Mesothelial cell of epicardium (in vitro differentiated cells): ENCODE measurements around the gene DCAF12L1. TPM values are rescaled to one million over a fixed set of nuclear protein-coding genes. Genes with fewer than 3 reads are reported as not detected.
A peak's percentile ranks its signal among the peaks of the same experiment; 100 is the strongest.

Experiments
- DNase-seq, 2 experiments: peaks; one replicate each; pipeline ENCODE4 v3.0.0; 2021; ENCODE audit warnings: low spot score in 2 of 2; ENCODE audit not compliant: unreplicated experiment in 2 of 2
- H3K27ac Mint-ChIP-seq: 2 replicates; pipeline ENCODE4 v1.8.0; 2021; ENCODE audit warnings: mixed read lengths
- H3K27me3 Mint-ChIP-seq: 2 replicates; pipeline ENCODE4 v1.8.0; 2021; ENCODE audit warnings: low read depth, mixed read lengths
- H3K36me3 Mint-ChIP-seq: 2 replicates; pipeline ENCODE4 v1.8.0; 2021; ENCODE audit warnings: mixed read lengths
- H3K4me1 Mint-ChIP-seq: 2 replicates; pipeline ENCODE4 v1.8.0; 2021; ENCODE audit warnings: mixed read lengths
- H3K4me3 Mint-ChIP-seq: 2 replicates; pipeline ENCODE4 v1.8.0; 2021; ENCODE audit warnings: mild to moderate bottlenecking, moderate library complexity, mixed read lengths
- H3K9me3 Mint-ChIP-seq: 2 replicates; pipeline ENCODE4 v1.8.0; 2021; ENCODE audit warnings: mixed read lengths
- total RNA-seq: library from RNA; stranded (reverse); gene quantifications from 3 replicates; pipeline ENCODE4 v1.2.1, GENCODE V29; 2021
- TF ChIP-seq, protein P1 (sequence below): fragments of 200-600 bp; sonication (generic); IDR thresholded peaks from one replicate; pipeline ENCODE4 v1.5.0; 2021; ENCODE audit warnings: antibody characterized with exemption; ENCODE audit not compliant: unreplicated experiment

The DCAF12L1 gene
- 0.07 to 0.22 TPM (median 0.11 TPM) in 3 replicates for total RNA-seq

DNA sequence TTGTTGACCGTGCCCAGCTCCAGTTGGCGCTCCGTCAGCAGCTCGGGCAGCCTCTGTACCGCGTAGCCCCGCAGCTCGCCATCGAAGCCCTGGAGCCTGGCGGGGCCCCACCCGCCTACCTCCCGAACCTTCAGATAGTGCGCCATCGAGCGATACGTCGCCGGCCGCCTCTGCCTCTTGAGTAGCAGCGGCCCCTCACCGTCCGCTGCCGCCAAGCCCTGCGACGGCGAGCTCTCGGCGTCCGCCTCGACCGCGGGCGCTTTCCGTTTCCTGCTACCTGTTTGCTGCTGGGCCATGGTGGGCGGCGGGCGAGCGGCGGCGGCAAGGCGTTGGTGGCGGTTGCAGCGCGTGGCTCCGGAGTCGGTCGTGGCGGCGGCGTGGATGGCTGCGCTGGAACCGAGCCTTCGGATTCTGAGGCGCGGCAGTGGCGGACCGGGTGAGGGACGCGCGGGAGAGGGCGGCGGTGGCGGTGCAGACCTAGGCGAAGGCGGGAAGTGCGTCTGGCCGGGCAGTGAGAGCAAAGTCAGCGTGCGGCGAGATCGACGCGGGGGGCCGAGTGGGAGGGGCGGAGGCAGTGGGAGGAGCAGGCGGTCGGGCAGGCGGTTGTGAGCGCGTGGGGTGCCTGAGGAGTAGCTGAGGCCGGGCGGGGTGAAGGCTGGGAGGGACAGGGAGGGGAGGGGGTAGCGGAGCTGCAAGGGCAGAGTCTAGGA is at the start of gene DCAF12L1:
Gene DCAF12L1, minus strand, starts transcription at position 502 of the 710 bp plus-strand sequence. Its CDS starts 206 bp downstream, at position 296.
- peaks cover 53% of the 10 kb centered on the region for H3K27me3 Mint-ChIP-seq
- H3K4me3 Mint-ChIP-seq: peak within 1 kb of the TSS; percentile 56
- H3K9me3 Mint-ChIP-seq: peaks cover 27% of the 10 kb centered on the region
- H3K36me3 Mint-ChIP-seq: peaks cover 2% of the 10 kb centered on the region
- DNase-seq: peak in 1 of 2 experiments; percentile 43
- TF ChIP-seq, protein P1, sequence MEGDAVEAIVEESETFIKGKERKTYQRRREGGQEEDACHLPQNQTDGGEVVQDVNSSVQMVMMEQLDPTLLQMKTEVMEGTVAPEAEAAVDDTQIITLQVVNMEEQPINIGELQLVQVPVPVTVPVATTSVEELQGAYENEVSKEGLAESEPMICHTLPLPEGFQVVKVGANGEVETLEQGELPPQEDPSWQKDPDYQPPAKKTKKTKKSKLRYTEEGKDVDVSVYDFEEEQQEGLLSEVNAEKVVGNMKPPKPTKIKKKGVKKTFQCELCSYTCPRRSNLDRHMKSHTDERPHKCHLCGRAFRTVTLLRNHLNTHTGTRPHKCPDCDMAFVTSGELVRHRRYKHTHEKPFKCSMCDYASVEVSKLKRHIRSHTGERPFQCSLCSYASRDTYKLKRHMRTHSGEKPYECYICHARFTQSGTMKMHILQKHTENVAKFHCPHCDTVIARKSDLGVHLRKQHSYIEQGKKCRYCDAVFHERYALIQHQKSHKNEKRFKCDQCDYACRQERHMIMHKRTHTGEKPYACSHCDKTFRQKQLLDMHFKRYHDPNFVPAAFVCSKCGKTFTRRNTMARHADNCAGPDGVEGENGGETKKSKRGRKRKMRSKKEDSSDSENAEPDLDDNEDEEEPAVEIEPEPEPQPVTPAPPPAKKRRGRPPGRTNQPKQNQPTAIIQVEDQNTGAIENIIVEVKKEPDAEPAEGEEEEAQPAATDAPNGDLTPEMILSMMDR: no peak
- no peak within 1 kb of the TSS for H3K27ac Mint-ChIP-seq
- H3K4me1 Mint-ChIP-seq: no peaks in the 10 kb centered on the region

DNA sequence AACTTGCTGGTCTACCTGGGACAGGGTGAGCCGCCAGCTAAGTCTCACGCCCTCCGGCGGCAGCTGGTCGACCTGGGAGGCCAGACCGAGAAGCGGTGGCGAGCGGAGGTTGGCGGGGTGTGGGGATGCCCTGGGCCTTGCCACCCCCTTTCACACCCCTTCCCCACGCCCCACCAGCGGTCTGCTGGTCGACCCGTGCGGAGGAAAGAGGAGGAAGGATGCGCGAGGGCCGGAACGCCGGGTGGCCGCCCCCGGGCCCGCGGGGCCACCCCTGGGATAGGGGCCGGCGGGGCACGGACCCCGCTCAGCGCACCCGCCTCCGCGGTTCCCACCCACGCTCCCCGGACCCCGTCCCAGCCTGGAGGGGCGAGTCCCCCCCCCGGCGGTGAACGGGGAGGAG is 28.3 kb upstream of the DCAF12L1 start:
- TF ChIP-seq, protein P1: no peak
- Mint-ChIP-seq H3K9me3 (peaks cover 30% of the 10 kb centered on the region), H3K36me3 (no peaks in the 10 kb centered on the region), H3K27me3 (no peaks in the 10 kb centered on the region), H3K27ac (no peak overlapping the region), H3K4me3 (no peak overlapping the region), H3K4me1 (no peaks in the 10 kb centered on the region)
- DNase-seq: no peak

DNA sequence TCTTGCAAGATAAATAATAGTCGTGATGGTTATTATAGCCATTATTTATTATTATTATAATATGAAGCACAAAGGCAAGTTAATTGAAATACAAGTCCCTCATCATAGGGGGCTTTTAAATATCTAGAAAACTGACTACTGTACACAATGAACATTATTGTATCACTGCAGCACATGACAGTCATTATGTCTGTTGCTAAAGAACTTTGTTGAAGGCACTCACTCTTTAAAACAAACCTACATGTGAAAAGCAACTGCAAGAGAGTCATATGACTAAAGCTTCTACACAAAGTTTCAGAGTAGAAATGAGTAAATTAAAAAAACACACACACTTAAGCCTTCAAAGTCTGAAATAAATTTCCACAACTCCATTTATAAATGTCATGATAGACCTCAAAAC is 23.3 kb upstream of the DCAF12L1 start:
- H3K36me3 Mint-ChIP-seq: no peaks in the 10 kb centered on the region
- no peaks in the 10 kb centered on the region for H3K27me3 Mint-ChIP-seq
- H3K9me3 Mint-ChIP-seq: peaks cover 13% of the 10 kb centered on the region
- H3K27ac Mint-ChIP-seq: no peak overlapping the region
- no peak overlapping the region for H3K4me3 Mint-ChIP-seq
- TF ChIP-seq, protein P1: no peak
- no peak for DNase-seq
- no peaks in the 10 kb centered on the region for H3K4me1 Mint-ChIP-seq

DNA sequence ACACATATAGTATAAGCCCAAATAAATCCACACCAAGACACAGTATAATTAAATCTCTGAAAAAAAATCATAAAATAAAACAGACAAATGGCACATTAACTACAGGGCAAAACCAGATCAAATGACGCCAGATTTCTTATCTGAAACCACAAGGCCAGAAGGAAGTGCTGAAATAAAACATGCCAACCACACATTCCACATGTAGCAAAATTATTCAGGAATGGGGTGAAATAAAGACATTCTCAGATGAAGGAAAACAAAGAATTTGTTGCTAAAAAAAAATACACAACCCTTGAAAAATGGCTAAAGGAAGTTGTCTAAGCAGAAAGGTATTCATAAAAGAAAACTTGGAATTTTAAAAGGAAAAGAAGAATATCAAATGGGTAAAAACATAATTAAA is 4.5 kb upstream of the DCAF12L1 start:
- Mint-ChIP-seq H3K4me1 (no peaks in the 10 kb centered on the region), H3K9me3 (peaks cover 21% of the 10 kb centered on the region), H3K27ac (no peak overlapping the region), H3K36me3 (no peaks in the 10 kb centered on the region), H3K4me3 (no peak overlapping the region), H3K27me3 (peaks cover 34% of the 10 kb centered on the region)
- no peak for DNase-seq
- TF ChIP-seq, protein P1: no peak

DNA sequence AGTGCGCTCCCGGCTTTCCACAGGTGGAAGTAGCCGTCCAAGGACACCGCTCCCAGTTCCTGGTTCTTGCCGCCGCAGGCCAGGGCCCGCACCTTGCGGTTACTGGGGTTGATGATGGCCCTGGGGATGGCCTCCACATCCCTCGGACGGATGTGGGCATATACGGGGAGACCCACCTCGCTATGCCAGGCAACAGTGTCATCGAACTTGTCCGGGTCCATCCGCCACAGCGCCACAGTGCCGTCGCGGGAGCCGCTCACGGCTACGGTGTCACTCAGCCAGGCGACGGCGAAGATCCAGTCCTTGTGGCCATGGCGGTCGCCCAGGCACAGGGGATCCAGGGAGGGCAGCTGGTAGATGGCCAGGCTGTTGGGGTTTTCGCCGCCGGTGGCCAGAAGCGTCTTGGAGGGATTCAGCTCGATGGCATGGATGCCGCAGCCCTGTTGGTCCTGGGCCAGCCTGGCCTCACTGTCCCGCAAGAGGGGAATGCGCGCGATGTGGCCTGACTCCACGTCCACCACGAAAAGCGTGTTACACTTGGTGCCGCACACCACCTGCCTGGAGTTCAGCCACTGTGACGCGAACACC is 795 bp downstream of the DCAF12L1 start:
- H3K27ac Mint-ChIP-seq: no peak overlapping the region
- H3K9me3 Mint-ChIP-seq: peaks cover 30% of the 10 kb centered on the region
- peaks cover 2% of the 10 kb centered on the region for H3K36me3 Mint-ChIP-seq
- H3K27me3 Mint-ChIP-seq: peaks cover 53% of the 10 kb centered on the region
- TF ChIP-seq, protein P1: no peak
- DNase-seq: no peak
- no peak overlapping the region for H3K4me3 Mint-ChIP-seq
- H3K4me1 Mint-ChIP-seq: no peaks in the 10 kb centered on the region
